DOHH2 (cell line): ENCODE measurements around the gene ARID5A.

Experiments
- EZH2phosphoT487 ChIP-seq: fragments of 200-600 bp; sonication (generic); IDR thresholded peaks from 2 replicates; pipeline ENCODE4 v1.6.1; 2017; ENCODE audit warnings: borderline replicate concordance, mild to moderate bottlenecking, antibody characterized with exemption, low read length, moderate library complexity, mixed read lengths
- TF ChIP-seq, protein P1 (sequence below): fragments of 200-600 bp; sonication (generic); IDR thresholded peaks from one replicate; pipeline ENCODE4 v1.5.1; 2014; ENCODE audit warnings: antibody characterized with exemption, mild to moderate bottlenecking, low read depth, low read length; ENCODE audit not compliant: poor library complexity, severe bottlenecking

- TF ChIP-seq, protein P1, sequence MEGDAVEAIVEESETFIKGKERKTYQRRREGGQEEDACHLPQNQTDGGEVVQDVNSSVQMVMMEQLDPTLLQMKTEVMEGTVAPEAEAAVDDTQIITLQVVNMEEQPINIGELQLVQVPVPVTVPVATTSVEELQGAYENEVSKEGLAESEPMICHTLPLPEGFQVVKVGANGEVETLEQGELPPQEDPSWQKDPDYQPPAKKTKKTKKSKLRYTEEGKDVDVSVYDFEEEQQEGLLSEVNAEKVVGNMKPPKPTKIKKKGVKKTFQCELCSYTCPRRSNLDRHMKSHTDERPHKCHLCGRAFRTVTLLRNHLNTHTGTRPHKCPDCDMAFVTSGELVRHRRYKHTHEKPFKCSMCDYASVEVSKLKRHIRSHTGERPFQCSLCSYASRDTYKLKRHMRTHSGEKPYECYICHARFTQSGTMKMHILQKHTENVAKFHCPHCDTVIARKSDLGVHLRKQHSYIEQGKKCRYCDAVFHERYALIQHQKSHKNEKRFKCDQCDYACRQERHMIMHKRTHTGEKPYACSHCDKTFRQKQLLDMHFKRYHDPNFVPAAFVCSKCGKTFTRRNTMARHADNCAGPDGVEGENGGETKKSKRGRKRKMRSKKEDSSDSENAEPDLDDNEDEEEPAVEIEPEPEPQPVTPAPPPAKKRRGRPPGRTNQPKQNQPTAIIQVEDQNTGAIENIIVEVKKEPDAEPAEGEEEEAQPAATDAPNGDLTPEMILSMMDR: no peak
- no peak for TF ChIP-seq EZH2phosphoT487
Observed at GRCh38 chr2:96530474-96531357, 5.8 kb upstream of the ARID5A start.
